Liver (tissue), 3 donors: ENCODE data around the gene LIG1.

Source experiments
- CTCF ChIP-seq: fragments of 150-350 bp; IDR thresholded peaks from 2 replicates; pipeline ENCODE4 v1.5.1; 2017; ENCODE audit warnings: improper control_type of control experiment, low read depth, low read length; ENCODE audit not compliant: missing input control
- JUND ChIP-seq, 2 donors: IDR thresholded peaks; 2 replicates each; pipeline ENCODE4 v1.6.1; 2016; ENCODE audit warnings: antibody characterized with exemption in 2 of 2
- donor health status: healthy.
- donor health status: healthy.

- TF ChIP-seq CTCF (no peak), JUND (IDR thresholded peaks at IDR 0.05) (no peak)
These were observed 74.5 kb downstream of the LIG1 start for GRCh38 chr19:48095612-48096175.
